ENCODE measurements around the gene C14orf93.

Gene C14orf93

GRCh38 chr14:23024612-23025075 lies 14.7 kb upstream of the C14orf93 start:
- Mint-ChIP-seq H3K27me3 (ENCODE audit: low read depth, poor library complexity) (no peaks in the 10 kb centered on the region), H3K9me3 (no peaks in the 10 kb centered on the region), H3K4me3 (peak overlapping the region; percentile 71), H3K36me3 (ENCODE audit: low read depth) (peaks cover 27% of the 10 kb centered on the region), H3K27ac (peak overlapping the region; percentile 99), H3K4me1 (peaks cover 86% of the 10 kb centered on the region)
- peak; percentile 41 for DNase-seq
- no peak for TF ChIP-seq CTCF (IDR thresholded peaks at IDR 0.05)

GRCh38 chr14:23023795-23024152 lies 13.8 kb upstream of the C14orf93 start:
- peaks cover 78% of the 10 kb centered on the region for H3K4me1 Mint-ChIP-seq

GRCh38 chr14:23023022-23023794 lies 13.3 kb upstream of the C14orf93 start:
- peaks cover 75% of the 10 kb centered on the region for H3K4me1 Mint-ChIP-seq
- TF ChIP-seq CTCF (IDR thresholded peaks at IDR 0.05), result no peak
- peak overlapping the region; percentile 71 for H3K4me3 Mint-ChIP-seq
- H3K9me3 Mint-ChIP-seq, result no peaks in the 10 kb centered on the region
- peaks cover 17% of the 10 kb centered on the region for H3K36me3 Mint-ChIP-seq (ENCODE audit: low read depth)
- DNase-seq, result no peak
- H3K27me3 Mint-ChIP-seq (ENCODE audit: low read depth, poor library complexity), result no peaks in the 10 kb centered on the region
- H3K27ac Mint-ChIP-seq, result peak overlapping the region; percentile 99

More at GRCh38 chr14:23023795-23024152, 13.8 kb upstream of the C14orf93 start:
- H3K27me3 Mint-ChIP-seq (ENCODE audit: low read depth, poor library complexity), result no peaks in the 10 kb centered on the region
- peak overlapping the region; percentile 71 for H3K4me3 Mint-ChIP-seq
- peaks cover 18% of the 10 kb centered on the region for H3K36me3 Mint-ChIP-seq (ENCODE audit: low read depth)
- H3K27ac Mint-ChIP-seq, result peak overlapping the region; percentile 99
- TF ChIP-seq CTCF (IDR thresholded peaks at IDR 0.05), result no peak
- H3K9me3 Mint-ChIP-seq, result no peaks in the 10 kb centered on the region
- no peak for DNase-seq

- Mint-ChIP-seq H3K27ac (peak overlapping the region; percentile 99), H3K36me3 (ENCODE audit: low read depth) (peaks cover 12% of the 10 kb centered on the region), H3K9me3 (no peaks in the 10 kb centered on the region), H3K4me3 (peak overlapping the region; percentile 61), H3K27me3 (ENCODE audit: low read depth, poor library complexity) (no peaks in the 10 kb centered on the region), H3K4me1 (peaks cover 70% of the 10 kb centered on the region)
- no peak for TF ChIP-seq CTCF (IDR thresholded peaks at IDR 0.05)
- DNase-seq, result no peak
Observed at GRCh38 chr14:23021889-23022442, 12.0 kb upstream of the C14orf93 start.

GRCh38 chr14:23021434-23021833 lies 11.5 kb upstream of the C14orf93 start:
- Mint-ChIP-seq H3K27ac (peak overlapping the region; percentile 99), H3K9me3 (no peaks in the 10 kb centered on the region), H3K36me3 (ENCODE audit: low read depth) (peaks cover 12% of the 10 kb centered on the region), H3K4me1 (peaks cover 70% of the 10 kb centered on the region), H3K4me3 (peak overlapping the region; percentile 61), H3K27me3 (ENCODE audit: low read depth, poor library complexity) (no peaks in the 10 kb centered on the region)
- TF ChIP-seq CTCF (IDR thresholded peaks at IDR 0.05), result no peak
- no peak for DNase-seq

All from nephron progenitor cell (in vitro differentiated cells).